GM04504 (cell line): ENCODE measurements around the gene ABHD2.
A peak's percentile ranks its signal among the peaks of the same experiment; 100 is the strongest.

ENCODE experiments used
- DNase-seq: peaks from one replicate; pipeline ENCODE4 v3.0.0-alpha.2; 2012; ENCODE audit warnings: low read depth

Gene ABHD2

GRCh38 chr15:89167267-89168176 lies 79.3 kb downstream of the ABHD2 start:
- no peak for DNase-seq

- DNase-seq = no peak
Observed at GRCh38 chr15:89168316-89168833, 80.1 kb downstream of the ABHD2 start.

GRCh38 chr15:89170364-89170763 lies 82.1 kb downstream of the ABHD2 start:
- no peak for DNase-seq

GRCh38 chr15:89171136-89172072 lies 83.1 kb downstream of the ABHD2 start:
- no peak for DNase-seq

GRCh38 chr15:89172921-89173320 lies 84.7 kb downstream of the ABHD2 start:
- DNase-seq = no peak

- no peak for DNase-seq
Observed at GRCh38 chr15:89174476-89174875, 86.2 kb downstream of the ABHD2 start.

- no peak for DNase-seq
Observed at GRCh38 chr15:89175617-89176191, 87.4 kb downstream of the ABHD2 start.

GRCh38 chr15:89177116-89177515 lies 88.9 kb downstream of the ABHD2 start:
- no peak for DNase-seq

- peak; percentile 57 for DNase-seq
Observed at GRCh38 chr15:89177633-89178306, 89.5 kb downstream of the ABHD2 start.

- DNase-seq = no peak
Observed at GRCh38 chr15:89178307-89178977, 90.2 kb downstream of the ABHD2 start.

GRCh38 chr15:89179966-89180875 lies 92.0 kb downstream of the ABHD2 start:
- DNase-seq = no peak

- DNase-seq = no peak
Observed at GRCh38 chr15:89184357-89184756, 96.1 kb downstream of the ABHD2 start.

- DNase-seq = no peak
Observed at GRCh38 chr15:89184886-89185526, 96.8 kb downstream of the ABHD2 start.

- no peak for DNase-seq
Observed at GRCh38 chr15:89186803-89187202, 98.5 kb downstream of the ABHD2 start.

- no peak for DNase-seq
Observed at GRCh38 chr15:89187301-89187985, 99.2 kb downstream of the ABHD2 start.

GRCh38 chr15:89187986-89188514 lies 99.8 kb downstream of the ABHD2 start:
- DNase-seq = no peak

GRCh38 chr15:89192136-89192535 lies 103.9 kb downstream of the ABHD2 start:
- no peak for DNase-seq

GRCh38 chr15:89192766-89193165 lies 104.5 kb downstream of the ABHD2 start:
- no peak for DNase-seq

GRCh38 chr15:89194608-89195007 lies 106.4 kb downstream of the ABHD2 start:
- no peak for DNase-seq
